Mesodermal cell (in vitro differentiated cells): ENCODE measurements around the gene LPCAT4.
"Not testable (repeated sequence)": the region's sequence is repeated elsewhere in the genome, so short reads cannot be mapped to it uniquely, and the experiment has no call there.

Experiments
- H3K27ac ChIP-seq: 2 replicates; pipeline ENCODE4 v1.7.0; 2013; ENCODE audit warnings: mild to moderate bottlenecking, low read depth, low read length, moderate library complexity; ENCODE audit not compliant: severe bottlenecking
- H3K36me3 ChIP-seq: 2 replicates; pipeline ENCODE4 v1.7.1; 2013; ENCODE audit warnings: mild to moderate bottlenecking, low read length, moderate library complexity; ENCODE audit not compliant: control insufficient read depth, insufficient read depth
- H3K4me1 ChIP-seq: one replicate; pipeline ENCODE4 v1.7.1; 2013; ENCODE audit warnings: mild to moderate bottlenecking, low read length; ENCODE audit not compliant: insufficient read depth, control insufficient read depth, poor library complexity, severe bottlenecking
- H3K4me3 ChIP-seq: 2 replicates; pipeline ENCODE4 v1.7.0; 2013; ENCODE audit warnings: low read length, control low read depth, mild to moderate bottlenecking; ENCODE audit not compliant: insufficient read depth, poor library complexity, severe bottlenecking; ENCODE audit errors: extremely low read depth
- H3K9me3 ChIP-seq: 2 replicates; pipeline ENCODE4 v1.7.1; 2013; ENCODE audit warnings: mild to moderate bottlenecking, low read length, moderate library complexity; ENCODE audit not compliant: control insufficient read depth
- WGBS, 2 experiments: methylation state at CpG; one replicate each; pipeline ENCODE4 v1.1.5; 2013; ENCODE audit warnings: missing lambda C conversion rate in 2 of 2; ENCODE audit not compliant: insufficient coverage in 2 of 2; 5-methylcytosine and 5-hydroxymethylcytosine counted together

LPCAT4 gene

DNA sequence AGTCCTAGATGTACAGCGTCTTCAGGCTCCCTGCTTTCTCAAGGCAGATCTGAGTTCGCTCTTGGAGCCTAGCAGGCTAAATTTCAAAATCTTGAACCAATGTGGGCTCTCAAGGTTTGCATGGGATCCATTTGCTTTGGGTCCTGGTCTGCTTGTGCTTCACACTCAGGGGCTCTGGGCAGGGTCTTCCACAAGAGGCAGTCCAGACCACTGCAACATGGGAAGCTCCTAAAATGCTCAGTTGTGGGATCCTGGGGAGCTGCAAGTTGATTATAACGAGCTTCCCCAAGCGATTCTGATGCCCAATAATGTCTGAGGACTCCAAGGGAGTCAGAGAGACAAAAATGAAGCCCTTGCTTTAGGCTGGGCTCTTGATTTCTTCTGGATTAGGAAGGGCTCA, 17.2 kb downstream of the LPCAT4 start:
- Histone ChIP-seq H3K36me3 (peaks cover 10% of the 10 kb centered on the region), H3K4me3 (no peak overlapping the region), H3K9me3 (no peaks in the 10 kb centered on the region), H3K4me1 (no peaks in the 10 kb centered on the region), H3K27ac (no peak overlapping the region)
- WGBS, 2 experiments: 91 to 95% methylated on average over 4 of the region's 4 CpGs

DNA sequence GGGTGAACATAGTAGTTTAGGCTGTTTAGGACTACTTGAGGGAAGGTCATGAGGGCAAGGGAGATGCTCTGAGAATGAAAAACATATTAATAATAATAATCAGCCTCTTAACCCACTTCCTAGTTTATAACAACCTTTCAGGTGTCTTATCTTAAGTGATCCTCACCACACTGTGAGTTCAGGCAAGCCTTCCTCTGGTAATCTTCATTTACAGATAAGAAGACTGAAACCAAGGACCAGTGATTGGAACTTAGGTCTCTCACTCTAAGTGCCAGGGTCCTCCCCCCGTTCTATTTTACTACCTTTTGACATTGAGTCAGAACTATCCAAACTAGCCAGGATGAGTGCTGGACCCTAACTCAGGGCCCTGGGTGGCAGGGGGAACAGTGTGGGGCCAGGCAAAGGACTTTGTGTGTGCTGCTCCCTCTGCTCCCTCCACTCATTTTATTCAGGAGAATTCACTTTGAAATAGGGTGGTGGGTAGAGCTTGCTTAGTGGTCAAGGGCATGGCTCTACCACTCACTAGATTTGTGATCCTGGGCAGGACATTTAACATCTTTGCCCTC, 18.2 kb downstream of the LPCAT4 start:
- WGBS, 2 experiments: 80% methylated on average over 1 of the region's 1 CpG; no CpG with 5 or more reads in 1 of the 2 experiments
- Histone ChIP-seq H3K4me3 (no peak overlapping the region), H3K9me3 (no peaks in the 10 kb centered on the region), H3K27ac (no peak overlapping the region), H3K4me1 (no peaks in the 10 kb centered on the region), H3K36me3 (peaks cover 4% of the 10 kb centered on the region)

DNA sequence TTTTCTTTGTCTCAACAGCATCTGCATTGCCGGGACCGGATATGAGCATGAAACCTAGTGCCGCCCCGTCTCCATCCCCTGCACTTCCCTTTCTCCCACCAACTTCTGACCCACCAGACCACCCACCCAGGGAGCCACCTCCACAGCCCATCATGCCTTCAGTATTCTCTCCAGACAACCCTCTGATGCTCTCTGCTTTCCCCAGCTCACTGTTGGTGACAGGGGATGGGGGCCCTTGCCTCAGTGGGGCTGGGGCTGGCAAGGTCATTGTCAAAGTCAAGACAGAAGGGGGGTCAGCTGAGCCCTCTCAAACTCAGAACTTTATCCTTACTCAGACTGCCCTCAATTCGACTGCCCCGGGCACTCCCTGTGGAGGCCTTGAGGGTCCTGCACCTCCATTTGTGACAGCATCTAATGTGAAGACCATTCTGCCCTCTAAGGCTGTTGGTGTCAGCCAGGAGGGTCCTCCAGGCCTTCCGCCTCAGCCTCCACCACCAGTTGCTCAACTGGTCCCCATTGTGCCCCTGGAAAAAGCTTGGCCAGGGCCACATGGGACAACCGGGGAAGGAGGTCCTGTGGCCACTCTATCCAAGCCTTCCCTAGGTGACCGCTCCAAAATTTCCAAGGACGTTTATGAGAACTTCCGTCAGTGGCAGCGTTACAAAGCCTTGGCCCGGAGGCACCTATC, 18.9 kb downstream of the LPCAT4 start:
- no peak overlapping the region for H3K27ac ChIP-seq
- H3K9me3 ChIP-seq: no peaks in the 10 kb centered on the region
- H3K36me3 ChIP-seq: no peaks in the 10 kb centered on the region
- H3K4me3 ChIP-seq: no peak overlapping the region
- H3K4me1 ChIP-seq: no peaks in the 10 kb centered on the region
- WGBS, 2 experiments: 84 to 87% methylated on average over 8 to 12 of the region's 13 CpGs

DNA sequence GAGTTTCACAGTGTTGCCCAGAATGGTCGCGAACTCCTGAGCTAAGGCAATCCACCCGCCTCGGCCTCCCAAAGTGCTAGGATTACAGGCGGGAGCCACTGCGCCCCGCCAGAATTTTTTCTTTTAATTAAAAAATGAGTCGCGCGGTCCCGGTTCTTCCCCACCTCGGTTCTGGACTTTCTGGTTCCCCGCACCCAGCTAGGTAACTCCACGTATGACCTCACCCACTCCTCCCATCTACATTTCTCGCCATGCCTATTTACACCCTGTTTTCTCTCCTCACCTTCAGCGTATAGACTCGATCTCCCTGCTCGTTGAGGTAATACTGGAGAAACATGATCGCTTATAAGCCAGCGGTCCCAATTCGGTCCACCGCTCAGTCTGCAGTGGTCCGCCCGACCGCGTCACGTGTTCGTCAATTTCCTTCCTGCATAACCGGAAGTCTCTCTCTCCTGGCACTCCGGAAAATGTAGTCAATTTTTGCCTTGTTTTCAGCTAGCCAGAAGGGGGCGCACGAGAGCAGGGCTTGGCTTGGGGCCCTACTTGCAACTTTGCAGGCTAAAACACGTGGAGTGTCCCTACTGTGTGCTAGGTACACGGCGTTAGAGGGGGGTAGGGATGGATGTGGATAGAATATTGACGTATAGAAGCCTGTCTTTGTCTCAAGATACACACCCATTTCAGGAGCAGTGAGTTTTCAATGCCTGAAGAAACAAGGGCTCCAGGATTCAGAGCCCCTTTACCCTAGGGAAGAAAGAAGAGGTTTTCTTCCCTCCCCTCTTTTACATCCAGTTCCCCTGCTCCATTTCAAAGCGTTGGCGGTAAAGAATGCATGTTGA, 24.0 kb downstream of the LPCAT4 start, which contains the start of the genes NOP10 and NUTM1:
NOP10 (minus strand) TSS at position 400 of the 839 bp plus-strand sequence; CDS start at position 337, 63 bp downstream.
NUTM1 (plus strand) TSS at position 579 of the 839 bp plus-strand sequence. CDS start 382 bp downstream, outside the sequence.
- Histone ChIP-seq H3K27ac (peak within 1 kb of the TSS; percentile 80), H3K4me1 (no peaks in the 10 kb centered on the region), H3K9me3 (no peaks in the 10 kb centered on the region), H3K36me3 (peaks cover 34% of the 10 kb centered on the region), H3K4me3 (peak within 1 kb of the TSS; percentile 78)
- 0% methylated on average over 31 to 33 of the region's 38 CpGs for WGBS, 2 experiments

DNA sequence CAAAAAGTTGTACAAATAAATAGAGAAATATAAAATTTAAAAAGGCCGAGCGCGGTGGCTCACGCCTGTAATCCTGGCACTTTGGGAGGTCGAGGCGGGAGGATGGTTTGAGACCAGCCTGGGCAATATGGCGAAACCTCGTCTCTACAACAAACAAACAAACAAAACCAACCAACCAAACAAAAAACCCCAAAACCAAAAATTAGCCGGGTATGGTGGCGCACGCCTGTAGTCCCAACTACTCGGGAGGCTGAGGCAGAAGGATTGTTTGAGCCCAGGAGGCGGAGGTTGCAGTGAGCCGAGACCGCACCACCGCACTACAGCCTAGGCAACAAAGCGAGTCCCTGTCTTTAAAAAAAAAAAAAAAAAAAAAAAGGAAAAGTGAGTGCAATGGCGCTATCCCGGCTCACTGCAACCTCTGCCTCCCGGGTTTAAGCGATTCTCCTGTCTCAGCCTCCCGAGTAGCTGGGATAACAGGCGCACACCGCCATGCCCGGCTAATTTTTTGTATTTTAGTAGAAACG, 24.7 kb downstream of the LPCAT4 start:
- H3K36me3 ChIP-seq: peaks cover 34% of the 10 kb centered on the region
- H3K4me3 ChIP-seq: peak overlapping the region; percentile 78
- H3K27ac ChIP-seq: peak overlapping the region; percentile 80
- WGBS, 2 experiments: 31 to 34% methylated on average over 13 to 18 of the region's 26 CpGs
- H3K9me3 ChIP-seq, H3K4me1 ChIP-seq: not testable (repeated sequence)

DNA sequence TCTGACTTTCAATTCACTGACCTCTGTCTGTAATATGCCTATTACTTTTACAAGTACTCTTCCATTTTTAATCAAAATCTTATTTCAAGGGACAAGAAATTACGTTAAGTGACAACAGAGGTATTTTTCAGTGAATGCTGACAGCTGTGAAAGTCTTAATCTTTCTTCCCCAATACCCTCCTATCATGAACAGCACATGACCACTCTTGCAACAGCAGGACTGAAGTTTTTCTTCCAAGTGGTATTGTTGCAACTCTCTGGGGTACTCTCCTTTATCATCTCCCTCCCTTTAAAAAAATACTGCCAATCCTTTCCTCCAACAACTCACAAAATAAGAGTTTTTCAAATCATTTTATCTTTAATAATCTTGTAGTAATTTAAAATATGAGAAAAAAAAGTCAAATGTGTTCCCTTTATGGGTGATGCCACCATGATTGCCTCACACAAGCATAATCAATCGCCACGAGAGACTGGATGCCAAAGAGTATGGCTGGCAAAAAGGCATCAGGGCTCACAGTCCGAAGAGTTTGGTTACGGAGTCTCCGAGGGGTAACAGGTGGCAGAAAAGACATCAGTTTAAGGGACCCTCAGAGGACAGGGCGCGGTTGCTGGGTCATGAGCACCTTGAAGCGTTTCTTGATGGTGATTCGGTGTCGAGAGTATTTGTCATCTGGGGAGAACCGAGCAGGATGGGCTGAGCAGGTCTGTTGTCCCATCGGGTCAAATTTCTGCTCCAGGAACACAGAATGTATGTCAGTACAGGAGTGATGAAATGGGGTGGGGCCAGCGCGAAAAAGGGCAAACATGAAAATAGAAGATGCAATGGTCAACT, 25.4 kb downstream of the LPCAT4 start:
- Histone ChIP-seq H3K9me3 (no peaks in the 10 kb centered on the region), H3K4me3 (peak overlapping the region; percentile 78), H3K36me3 (peaks cover 34% of the 10 kb centered on the region), H3K4me1 (no peaks in the 10 kb centered on the region), H3K27ac (no peak overlapping the region)
- WGBS, 2 experiments: 95 to 97% methylated on average over 11 to 13 of the region's 15 CpGs

DNA sequence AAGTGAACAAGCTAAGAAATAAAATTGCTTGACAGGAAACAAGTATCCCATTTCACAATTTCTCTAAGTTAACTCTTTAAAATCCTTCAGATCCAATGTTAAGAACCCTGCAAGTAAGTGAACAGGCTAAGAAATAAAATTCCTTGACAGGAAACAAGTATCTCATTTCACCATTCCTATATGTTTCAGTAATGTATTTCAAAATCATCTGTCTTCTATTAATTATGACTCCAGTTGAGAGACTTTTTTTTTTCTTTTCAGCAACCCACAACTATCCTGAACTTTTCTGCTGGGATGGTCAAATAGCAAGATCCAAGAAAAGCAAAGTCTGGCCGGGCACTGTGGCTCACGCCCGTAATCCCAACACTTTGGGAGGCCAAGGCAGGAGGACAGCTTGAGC, 27.1 kb downstream of the LPCAT4 start:
- 89 to 100% methylated on average over 3 of the region's 3 CpGs for WGBS, 2 experiments
- Histone ChIP-seq H3K27ac (no peak overlapping the region), H3K4me1 (no peaks in the 10 kb centered on the region), H3K4me3 (no peak overlapping the region), H3K9me3 (no peaks in the 10 kb centered on the region), H3K36me3 (peaks cover 34% of the 10 kb centered on the region)

DNA sequence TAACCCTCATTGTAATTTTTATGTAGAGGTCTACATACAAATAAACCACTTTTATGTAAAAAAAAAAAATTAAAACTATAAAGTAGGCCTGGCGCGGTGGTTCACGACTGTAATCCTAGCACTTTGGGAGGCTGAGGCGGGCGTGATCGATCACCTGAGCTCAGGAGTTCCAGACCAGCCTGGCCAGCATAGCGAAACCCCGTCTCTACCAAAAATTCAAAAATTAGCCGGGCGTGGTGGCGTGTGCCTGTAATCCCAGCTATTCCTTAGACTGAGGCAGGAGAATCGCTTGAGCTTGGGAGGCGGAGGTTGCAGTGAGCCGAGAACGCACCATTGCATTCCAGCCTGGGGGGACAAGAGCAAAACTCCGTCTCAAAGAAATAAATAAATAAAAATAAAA, 28.6 kb downstream of the LPCAT4 start:
- WGBS, 2 experiments: 64 to 78% methylated on average over 8 to 14 of the region's 16 CpGs
- H3K36me3 ChIP-seq: peaks cover 34% of the 10 kb centered on the region
- H3K4me3 ChIP-seq: peak overlapping the region; percentile 87
- H3K27ac ChIP-seq: peak overlapping the region; percentile 51
- H3K4me1 ChIP-seq: no peaks in the 10 kb centered on the region
- no peaks in the 10 kb centered on the region for H3K9me3 ChIP-seq

DNA sequence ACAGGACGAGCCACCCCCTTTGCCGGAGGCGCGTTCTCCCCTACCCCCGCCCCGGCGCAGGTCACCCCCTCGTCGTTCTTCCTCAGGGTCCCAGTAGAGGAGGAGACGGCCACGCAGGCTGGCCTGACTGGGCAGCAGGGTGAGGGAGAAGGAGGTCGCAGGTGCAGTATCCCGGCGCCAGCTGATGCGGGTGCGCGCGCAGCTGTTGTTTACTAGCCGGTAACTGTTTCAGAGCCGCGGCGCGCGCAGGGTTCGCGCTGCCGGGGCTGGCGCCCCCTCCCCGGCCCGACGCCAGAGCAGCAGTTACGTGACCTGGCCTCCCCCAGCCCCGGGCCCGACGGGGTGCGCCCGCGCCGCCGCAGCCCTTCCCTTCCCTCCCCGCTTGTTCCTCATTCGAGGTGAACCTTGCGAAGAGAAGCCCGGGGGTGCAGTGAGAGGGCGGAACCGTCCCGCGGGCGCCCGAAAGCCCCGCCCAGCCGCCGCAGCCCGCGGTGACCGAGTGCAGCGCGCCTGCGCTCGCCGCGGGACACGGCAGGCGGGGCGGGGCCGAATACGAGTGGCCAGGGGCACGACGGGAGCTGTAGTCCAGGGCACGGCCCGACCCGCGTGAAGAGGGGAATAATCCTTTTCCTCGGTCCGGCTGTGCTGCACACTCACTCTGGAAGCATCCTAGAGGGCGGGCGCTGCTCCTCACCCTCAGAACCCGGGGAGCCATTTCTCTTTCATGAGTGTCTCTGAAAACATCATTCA, 29.3 kb downstream of the LPCAT4 start, which contains the start of gene SLC12A6:
SLC12A6 (minus strand) TSS at position 225 of the 750 bp plus-strand sequence. CDS start 1,101 bp downstream, outside the sequence.
- 0 to 1% methylated on average over 55 to 66 of the region's 78 CpGs for WGBS, 2 experiments
- peak within 1 kb of the TSS; percentile 87 for H3K4me3 ChIP-seq
- no peaks in the 10 kb centered on the region for H3K9me3 ChIP-seq
- H3K27ac ChIP-seq: peak within 1 kb of the TSS; percentile 78
- peaks cover 34% of the 10 kb centered on the region for H3K36me3 ChIP-seq
- no peaks in the 10 kb centered on the region for H3K4me1 ChIP-seq
